ENCODE results near the gene FKBP5.
A peak's percentile ranks its signal among the peaks of the same experiment; 100 is the strongest.

FKBP5 gene

DNA sequence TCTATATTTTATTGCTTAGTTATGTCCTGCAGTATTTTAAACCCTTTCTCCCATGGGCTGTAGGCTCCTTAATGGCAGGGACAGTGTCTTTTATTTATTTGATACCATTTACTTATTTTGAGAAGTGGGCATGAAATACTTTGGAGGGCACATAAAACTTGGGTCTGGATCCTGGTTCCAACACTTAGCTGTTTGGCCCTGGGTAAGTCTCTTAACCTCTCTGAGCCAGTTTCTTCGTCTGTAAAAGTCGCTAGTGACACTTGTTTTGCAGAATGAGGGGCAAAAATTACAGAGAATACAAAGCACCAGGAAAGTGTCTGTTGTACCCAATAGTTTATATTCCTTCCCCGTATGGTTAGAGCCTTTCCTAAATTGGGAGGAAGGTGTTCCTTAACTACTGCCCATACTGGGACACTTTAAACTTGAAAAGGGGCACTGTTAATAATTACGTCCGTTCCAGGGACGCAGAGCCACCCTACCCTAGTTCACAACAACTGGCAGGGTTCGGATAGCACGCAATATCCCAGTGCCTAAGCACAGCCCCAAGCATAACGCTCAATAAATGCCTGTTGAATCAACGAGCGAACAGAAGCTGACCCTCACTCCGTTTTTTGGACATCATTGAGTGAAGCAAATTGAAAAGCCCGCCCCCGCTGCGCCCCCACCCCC is 42.2 kb upstream of the FKBP5 start:
- Histone ChIP-seq H3K9me3 (ENCODE audit: control insufficient read depth in 1 of 2, low read length in 2 of 2) (no peaks in the 10 kb centered on the region), H3K27me3 (ENCODE audit: control insufficient read depth in 1 of 2, insufficient read depth in 2 of 2, low read length in 2 of 2) (no peaks in the 10 kb centered on the region), H3K4me1 (ENCODE audit: control insufficient read depth in 1 of 2, insufficient read depth in 2 of 2, low read length in 2 of 2) (peaks cover 52 to 62% of the 10 kb centered on the region in 2 donors), H3K9ac (ENCODE audit: low read depth in 1 of 2, low read length in 2 of 2) (peak overlapping the region in 1 of 2 donors; percentile 61), H3K4me3 (ENCODE audit: low read depth in 1 of 2, low read length in 2 of 2) (peak overlapping the region; percentile 50 to 74), H3K36me3 (ENCODE audit: control insufficient read depth in 1 of 2, insufficient read depth in 2 of 2, low read length in 2 of 2) (no peaks in the 10 kb centered on the region), H3K27ac (ENCODE audit: low read depth, low read length) (peak overlapping the region; percentile 79)

DNA sequence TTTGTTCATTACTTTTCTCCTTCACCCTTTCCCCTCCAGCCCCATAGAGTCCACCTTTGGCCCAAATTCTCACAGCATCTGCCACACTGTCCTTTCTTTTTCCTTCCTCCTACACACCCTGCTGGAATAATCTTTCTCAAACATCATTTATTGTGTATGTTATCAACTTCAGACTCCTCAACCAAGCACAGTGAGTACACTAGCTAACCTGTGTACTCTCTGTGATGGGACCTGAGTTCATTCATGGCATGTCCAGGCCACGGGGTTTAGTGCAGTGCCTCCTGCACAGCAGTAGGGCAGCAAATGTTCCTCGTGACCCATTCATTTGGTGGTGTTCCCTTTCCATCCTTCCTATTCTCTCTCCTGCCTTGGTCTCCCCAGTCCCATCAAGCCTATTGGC is 41.0 kb upstream of the FKBP5 start:
- Histone ChIP-seq H3K9me3 (ENCODE audit: control insufficient read depth in 1 of 2, low read length in 2 of 2) (no peaks in the 10 kb centered on the region), H3K4me3 (ENCODE audit: low read depth in 1 of 2, low read length in 2 of 2) (peak overlapping the region in 1 of 2 donors; percentile 67), H3K27ac (ENCODE audit: low read depth, low read length) (peak overlapping the region; percentile 95), H3K9ac (ENCODE audit: low read depth in 1 of 2, low read length in 2 of 2) (peak overlapping the region; percentile 82 to 84), H3K27me3 (ENCODE audit: control insufficient read depth in 1 of 2, insufficient read depth in 2 of 2, low read length in 2 of 2) (no peaks in the 10 kb centered on the region), H3K4me1 (ENCODE audit: control insufficient read depth in 1 of 2, insufficient read depth in 2 of 2, low read length in 2 of 2) (peaks cover 63 to 69% of the 10 kb centered on the region in 2 donors), H3K36me3 (ENCODE audit: control insufficient read depth in 1 of 2, insufficient read depth in 2 of 2, low read length in 2 of 2) (no peaks in the 10 kb centered on the region)

GRCh38 chr6:35728683-35729678 is 40.3 kb upstream of the FKBP5 start:
- H3K4me1 ChIP-seq (ENCODE audit: control insufficient read depth in 1 of 2, insufficient read depth in 2 of 2, low read length in 2 of 2), result peaks cover 64 to 76% of the 10 kb centered on the region in 2 donors
- peak overlapping the region; percentile 82 to 84 for H3K9ac ChIP-seq (ENCODE audit: low read depth in 1 of 2, low read length in 2 of 2)
- H3K27me3 ChIP-seq (ENCODE audit: control insufficient read depth in 1 of 2, insufficient read depth in 2 of 2, low read length in 2 of 2), result no peaks in the 10 kb centered on the region
- peak overlapping the region; percentile 61 to 67 for H3K4me3 ChIP-seq (ENCODE audit: low read depth in 1 of 2, low read length in 2 of 2)
- no peaks in the 10 kb centered on the region for H3K9me3 ChIP-seq (ENCODE audit: control insufficient read depth in 1 of 2, low read length in 2 of 2)
- no peaks in the 10 kb centered on the region for H3K36me3 ChIP-seq (ENCODE audit: control insufficient read depth in 1 of 2, insufficient read depth in 2 of 2, low read length in 2 of 2)
- peak overlapping the region; percentile 95 for H3K27ac ChIP-seq (ENCODE audit: low read depth, low read length)

DNA sequence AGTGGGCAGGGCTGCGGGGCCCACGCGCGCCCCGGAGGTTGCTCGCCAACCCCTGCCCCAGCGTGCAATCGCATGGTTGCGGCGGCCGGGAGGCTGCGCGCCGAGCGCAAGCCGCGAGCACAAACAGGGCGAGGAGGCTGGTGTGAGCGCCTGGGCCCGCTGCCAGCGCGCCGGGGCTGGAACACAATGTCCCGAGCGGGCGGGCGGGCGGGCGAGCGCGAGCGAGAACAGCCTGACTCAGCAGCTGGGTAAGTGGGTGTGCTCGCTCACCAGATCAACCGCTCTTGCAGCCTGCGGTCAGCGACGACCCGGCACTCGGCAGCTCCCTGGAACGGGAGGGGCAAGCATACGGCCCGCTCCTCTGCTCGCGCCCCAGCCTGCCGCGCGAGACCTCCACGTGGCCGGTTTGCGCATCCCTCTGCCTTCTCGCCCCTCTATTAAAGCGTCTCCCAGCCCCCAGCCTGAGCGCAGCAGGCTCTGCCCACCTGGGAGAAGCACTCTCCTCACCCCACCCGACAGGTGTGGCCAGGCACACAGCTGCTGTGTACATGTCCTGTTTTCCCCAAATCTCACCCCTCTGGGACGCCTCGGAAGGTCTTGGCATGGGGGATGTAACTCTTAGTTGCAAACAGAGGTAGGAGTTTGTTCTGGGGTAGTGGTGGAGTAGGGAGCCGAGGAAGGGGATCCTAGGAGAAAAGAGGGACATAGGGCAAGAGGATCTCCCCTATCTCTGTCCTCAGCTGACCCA is 39.4 kb upstream of the FKBP5 start:
- H3K9ac ChIP-seq (ENCODE audit: low read depth in 1 of 2, low read length in 2 of 2), result peak overlapping the region; percentile 82 to 84
- no peaks in the 10 kb centered on the region for H3K36me3 ChIP-seq (ENCODE audit: control insufficient read depth in 1 of 2, insufficient read depth in 2 of 2, low read length in 2 of 2)
- no peaks in the 10 kb centered on the region for H3K9me3 ChIP-seq (ENCODE audit: control insufficient read depth in 1 of 2, low read length in 2 of 2)
- H3K4me1 ChIP-seq (ENCODE audit: control insufficient read depth in 1 of 2, insufficient read depth in 2 of 2, low read length in 2 of 2), result peaks cover 64 to 79% of the 10 kb centered on the region in 2 donors
- peak overlapping the region; percentile 98 for H3K27ac ChIP-seq (ENCODE audit: low read depth, low read length)
- no peaks in the 10 kb centered on the region for H3K27me3 ChIP-seq (ENCODE audit: control insufficient read depth in 1 of 2, insufficient read depth in 2 of 2, low read length in 2 of 2)
- H3K4me3 ChIP-seq (ENCODE audit: low read depth in 1 of 2, low read length in 2 of 2), result peak overlapping the region; percentile 61 to 67

GRCh38 chr6:35727231-35727934 is 38.7 kb upstream of the FKBP5 start:
- Histone ChIP-seq H3K36me3 (ENCODE audit: control insufficient read depth in 1 of 2, insufficient read depth in 2 of 2, low read length in 2 of 2) (no peaks in the 10 kb centered on the region), H3K9me3 (ENCODE audit: control insufficient read depth in 1 of 2, low read length in 2 of 2) (no peaks in the 10 kb centered on the region), H3K27ac (ENCODE audit: low read depth, low read length) (peak overlapping the region; percentile 98), H3K4me3 (ENCODE audit: low read depth in 1 of 2, low read length in 2 of 2) (peak overlapping the region; percentile 61 to 63), H3K9ac (ENCODE audit: low read depth in 1 of 2, low read length in 2 of 2) (peak overlapping the region; percentile 78 to 79), H3K4me1 (ENCODE audit: control insufficient read depth in 1 of 2, insufficient read depth in 2 of 2, low read length in 2 of 2) (peaks cover 62 to 77% of the 10 kb centered on the region in 2 donors), H3K27me3 (ENCODE audit: control insufficient read depth in 1 of 2, insufficient read depth in 2 of 2, low read length in 2 of 2) (no peaks in the 10 kb centered on the region)

DNA sequence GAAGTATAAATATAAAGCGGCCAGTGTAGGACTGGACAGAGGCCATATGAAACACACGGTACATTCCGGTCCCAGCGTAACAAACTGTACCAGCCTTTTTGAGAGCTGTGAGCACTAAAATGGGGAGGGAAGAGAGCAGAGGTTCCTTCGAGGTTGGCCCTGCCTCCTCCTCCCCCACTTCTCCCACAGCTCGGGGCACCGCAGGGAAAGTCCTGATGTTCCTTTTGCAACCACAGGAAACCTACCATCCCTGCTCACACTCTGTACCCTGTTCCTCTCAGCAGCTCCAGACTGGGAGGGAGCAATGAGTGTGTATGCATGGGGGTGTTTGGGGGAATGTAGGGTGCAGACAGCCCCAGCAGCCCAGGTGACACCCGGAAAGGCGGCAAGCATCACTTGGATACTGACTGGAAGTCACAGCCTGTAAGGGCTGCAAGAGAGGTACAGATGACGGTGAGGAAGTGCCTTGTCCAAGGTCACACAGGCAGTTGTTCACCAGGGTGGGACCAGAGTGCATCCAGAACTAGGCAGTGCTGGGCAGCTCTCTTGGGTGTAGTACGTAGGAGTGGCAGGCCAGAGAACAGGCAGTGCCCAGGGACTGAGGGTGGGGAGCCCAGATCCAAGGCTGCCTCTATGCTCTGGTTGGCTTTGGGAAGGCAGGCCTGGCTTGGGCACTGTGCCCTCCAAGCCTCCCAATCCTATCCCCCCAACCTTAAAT is 37.2 kb upstream of the FKBP5 start:
- Histone ChIP-seq H3K36me3 (ENCODE audit: control insufficient read depth in 1 of 2, insufficient read depth in 2 of 2, low read length in 2 of 2) (no peaks in the 10 kb centered on the region), H3K4me3 (ENCODE audit: low read depth in 1 of 2, low read length in 2 of 2) (peak overlapping the region in 1 of 2 donors; percentile 20), H3K9ac (ENCODE audit: low read depth in 1 of 2, low read length in 2 of 2) (peak overlapping the region; percentile 78 to 79), H3K27ac (ENCODE audit: low read depth, low read length) (peak overlapping the region; percentile 98), H3K4me1 (ENCODE audit: control insufficient read depth in 1 of 2, insufficient read depth in 2 of 2, low read length in 2 of 2) (peaks cover 62 to 80% of the 10 kb centered on the region in 2 donors), H3K9me3 (ENCODE audit: control insufficient read depth in 1 of 2, low read length in 2 of 2) (no peaks in the 10 kb centered on the region), H3K27me3 (ENCODE audit: control insufficient read depth in 1 of 2, insufficient read depth in 2 of 2, low read length in 2 of 2) (no peaks in the 10 kb centered on the region)

GRCh38 chr6:35725081-35725708 is 36.5 kb upstream of the FKBP5 start:
- H3K4me1 ChIP-seq (ENCODE audit: control insufficient read depth in 1 of 2, insufficient read depth in 2 of 2, low read length in 2 of 2), result peaks cover 62 to 81% of the 10 kb centered on the region in 2 donors
- H3K27me3 ChIP-seq (ENCODE audit: control insufficient read depth in 1 of 2, insufficient read depth in 2 of 2, low read length in 2 of 2), result no peaks in the 10 kb centered on the region
- H3K36me3 ChIP-seq (ENCODE audit: control insufficient read depth in 1 of 2, insufficient read depth in 2 of 2, low read length in 2 of 2), result no peaks in the 10 kb centered on the region
- H3K9me3 ChIP-seq (ENCODE audit: control insufficient read depth in 1 of 2, low read length in 2 of 2), result no peaks in the 10 kb centered on the region
- peak overlapping the region in 1 of 2 donors; percentile 20 for H3K4me3 ChIP-seq (ENCODE audit: low read depth in 1 of 2, low read length in 2 of 2)
- peak overlapping the region; percentile 78 to 79 for H3K9ac ChIP-seq (ENCODE audit: low read depth in 1 of 2, low read length in 2 of 2)
- H3K27ac ChIP-seq (ENCODE audit: low read depth, low read length), result peak overlapping the region; percentile 98

- no peaks in the 10 kb centered on the region for H3K27me3 ChIP-seq (ENCODE audit: control insufficient read depth in 1 of 2, insufficient read depth in 2 of 2, low read length in 2 of 2)
- no peaks in the 10 kb centered on the region for H3K9me3 ChIP-seq (ENCODE audit: control insufficient read depth in 1 of 2, low read length in 2 of 2)
- no peak overlapping the region for H3K4me3 ChIP-seq (ENCODE audit: low read depth in 1 of 2, low read length in 2 of 2)
- no peak overlapping the region for H3K27ac ChIP-seq (ENCODE audit: low read depth, low read length)
- peaks cover 65 to 78% of the 10 kb centered on the region in 2 donors for H3K4me1 ChIP-seq (ENCODE audit: control insufficient read depth in 1 of 2, insufficient read depth in 2 of 2, low read length in 2 of 2)
- no peaks in the 10 kb centered on the region for H3K36me3 ChIP-seq (ENCODE audit: control insufficient read depth in 1 of 2, insufficient read depth in 2 of 2, low read length in 2 of 2)
- H3K9ac ChIP-seq (ENCODE audit: low read depth in 1 of 2, low read length in 2 of 2), result peak overlapping the region in 1 of 2 donors; percentile 78
These were observed 35.8 kb upstream of the FKBP5 start for GRCh38 chr6:35724471-35724870.

Data from duodenal mucosa (tissue), 2 donors.